Activated CD8-positive, alpha-beta T cell treated with anti-CD3 and anti-CD28 coated beads for 36 hours (primary cell): Measurements from ENCODE around the gene STIM1. TPM values are rescaled to one million over a fixed set of nuclear protein-coding genes. Genes with fewer than 3 reads are reported as not detected.

Experiments used
- ATAC-seq: fragments of 200-7000 bp; cut with Tn5 transposase; one replicate; pipeline ENCODE4 v1.10.0; 2021; ENCODE audit warnings: mild to moderate bottlenecking, moderate library complexity
- CTCF ChIA-PET: fragments of 350-600 bp; sonication (Branson Sonifier 250); formaldehyde crosslinking; loops from one replicate; lab custom pipeline; 2021; ENCODE audit warnings: antibody characterized with exemption; lab: Charles Lee
- POLR2A ChIA-PET: fragments of 350-600 bp; sonication (Branson Sonifier 250); formaldehyde crosslinking; loops from one replicate; lab custom pipeline; 2021; ENCODE audit warnings: antibody characterized with exemption; lab: Charles Lee
- DNase-seq: peaks from one replicate; pipeline ENCODE4 v3.0.0-alpha.2; 2020
- H3K27ac Mint-ChIP-seq: one replicate; pipeline ENCODE4 v1.8.0; 2021; ENCODE audit warnings: mild to moderate bottlenecking, mixed read lengths
- H3K27me3 Mint-ChIP-seq: one replicate; pipeline ENCODE4 v1.8.0; 2021; ENCODE audit warnings: mixed read lengths
- H3K36me3 Mint-ChIP-seq: one replicate; pipeline ENCODE4 v1.8.0; 2021; ENCODE audit warnings: low read depth, mixed read lengths
- H3K4me1 Mint-ChIP-seq: one replicate; pipeline ENCODE4 v1.8.0; 2021; ENCODE audit warnings: low read depth, mixed read lengths
- H3K4me3 Mint-ChIP-seq: one replicate; pipeline ENCODE4 v1.8.0; 2021; ENCODE audit warnings: mild to moderate bottlenecking, moderate library complexity, mixed read lengths
- H3K9me3 Mint-ChIP-seq: one replicate; pipeline ENCODE4 v1.8.0; 2021; ENCODE audit warnings: mixed read lengths
- CTCF ChIP-seq: fragments of 200-600 bp; IDR thresholded peaks from one replicate; pipeline ENCODE4 v1.8.0; 2022; ENCODE audit warnings: antibody characterized with exemption, mild to moderate bottlenecking
- intact Hi-C: fragments of 100-400 bp; cut with micrococcal nuclease; formaldehyde crosslinking; loops from one replicate; pipeline ENCODE4 v1.10.0; 2022
- total RNA-seq, 2 experiments: library from RNA; stranded (reverse); gene quantifications; one replicate each; pipeline ENCODE4 v1.2.3, GENCODE V29; 2021

Gene STIM1
- total RNA-seq, 2 experiments from 2014 or later: 60.8 to 61.4 TPM

- intact Hi-C loops: no loop called here
Measured at GRCh38 chr11:3959903-3960265, 104.4 kb downstream of the STIM1 start.

GRCh38 chr11:3962406-3962840, 107.0 kb downstream of the STIM1 start:
- TF ChIP-seq CTCF: no peak
- Mint-ChIP-seq H3K9me3 (no peaks in the 10 kb centered on the region), H3K27ac (no peak overlapping the region), H3K36me3 (peaks cover 6% of the 10 kb centered on the region), H3K27me3 (no peaks in the 10 kb centered on the region), H3K4me1 (peaks cover 73% of the 10 kb centered on the region), H3K4me3 (no peak overlapping the region)
- intact Hi-C loops: no loop called here
- no peak for ATAC-seq
- CTCF ChIA-PET: interaction anchor here (0.8 to 3.0 kb wide), 2 partner anchors 22 to 110 kb away, joined by 3 to 10 read pairs; no protein-coding TSS in a partner anchor
- POLR2A ChIA-PET: no interaction called here
- DNase-seq: no peak

More at GRCh38 chr11:3959903-3960265, 104.4 kb downstream of the STIM1 start:
- ATAC-seq: no peak
- Mint-ChIP-seq H3K27me3 (no peaks in the 10 kb centered on the region), H3K27ac (no peak overlapping the region), H3K4me3 (no peak overlapping the region), H3K36me3 (peaks cover 3% of the 10 kb centered on the region), H3K4me1 (peaks cover 72% of the 10 kb centered on the region), H3K9me3 (no peaks in the 10 kb centered on the region)
- ChIA-PET CTCF (interaction anchor here (0.9 to 4.6 kb wide), 8 partner anchors 9 to 140 kb away, joined by 3 to 36 read pairs (median 5); partner anchors contain the start of gene STIM1), POLR2A (interaction anchor here (0.8 to 1.2 kb wide), 2 partner anchors 10 to 106 kb away, joined by 5 to 6 read pairs; no protein-coding TSS in a partner anchor)
- no peak for DNase-seq
- TF ChIP-seq CTCF: no peak

GRCh38 chr11:3964056-3964455, 108.6 kb downstream of the STIM1 start:
- ATAC-seq (no peak), DNase-seq (no peak)
- Mint-ChIP-seq H3K27ac (no peak overlapping the region), H3K4me3 (no peak overlapping the region), H3K36me3 (peaks cover 15% of the 10 kb centered on the region), H3K9me3 (no peaks in the 10 kb centered on the region), H3K27me3 (no peaks in the 10 kb centered on the region), H3K4me1 (peaks cover 76% of the 10 kb centered on the region)
- ChIA-PET CTCF (no interaction called here), POLR2A (no interaction called here)
- intact Hi-C loops: no loop called here
- TF ChIP-seq CTCF: no peak

DNA sequence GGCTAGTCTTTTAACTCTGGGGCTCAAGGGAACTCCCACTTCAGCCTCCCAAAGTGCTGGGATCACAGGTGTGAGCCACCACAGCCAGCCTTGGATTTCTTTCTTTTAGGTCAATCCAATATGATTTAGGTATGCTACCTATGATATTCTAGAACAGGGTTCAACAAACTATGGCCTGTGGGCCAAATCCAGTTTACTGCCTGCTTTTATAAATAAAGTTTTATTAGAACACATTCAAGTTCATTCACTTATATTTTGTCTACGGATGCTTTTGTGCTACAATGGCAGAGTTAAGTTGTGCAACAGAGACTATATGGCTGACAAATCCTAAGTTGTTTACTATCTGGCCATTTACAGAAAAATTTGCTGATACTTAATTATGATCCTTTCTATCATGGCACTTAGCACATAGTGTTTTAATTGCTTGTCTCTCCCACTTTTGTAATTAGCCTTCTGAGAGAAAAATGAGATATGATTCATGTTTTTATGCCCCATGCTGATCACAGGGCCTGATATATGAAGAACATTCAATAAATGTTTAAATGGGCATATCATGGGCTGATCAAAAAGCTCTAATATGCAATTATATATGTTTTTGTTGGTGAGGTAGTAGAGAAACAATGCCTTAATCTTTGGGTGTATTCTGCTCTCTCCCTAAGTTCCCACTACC, 109.6 kb downstream of the STIM1 start:
- Mint-ChIP-seq H3K4me1 (peaks cover 77% of the 10 kb centered on the region), H3K27ac (no peak overlapping the region), H3K36me3 (peaks cover 22% of the 10 kb centered on the region), H3K9me3 (no peaks in the 10 kb centered on the region), H3K4me3 (no peak overlapping the region), H3K27me3 (no peaks in the 10 kb centered on the region)
- DNase-seq (no peak), ATAC-seq (no peak)
- ChIA-PET CTCF (interaction anchor here (1.3 to 2.6 kb wide), 2 partner anchors 13 to 108 kb away, joined by 3 to 12 read pairs; no protein-coding TSS in a partner anchor), POLR2A (no interaction called here)
- TF ChIP-seq CTCF: no peak
- intact Hi-C loops: no loop called here

DNA sequence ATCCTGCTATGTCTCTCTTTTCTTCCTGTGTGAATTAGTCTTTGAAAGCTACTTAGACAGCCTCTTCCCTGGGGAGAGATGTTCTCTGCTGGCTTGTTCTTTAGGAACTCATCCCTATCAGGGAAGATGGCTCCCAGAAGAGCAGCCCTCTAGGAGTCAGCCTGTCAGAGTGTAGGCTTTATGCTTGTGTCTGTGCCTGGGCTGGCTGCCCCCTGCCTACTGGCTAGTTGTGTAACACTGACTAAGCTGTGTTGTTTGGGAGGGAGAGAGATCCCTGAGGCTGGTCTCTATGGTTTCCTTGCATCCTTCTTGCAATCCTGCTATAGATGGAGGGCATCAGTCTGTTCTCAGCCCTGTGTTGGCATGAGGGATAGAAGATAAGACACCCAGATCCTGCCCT, 112.2 kb downstream of the STIM1 start:
- ChIA-PET POLR2A (interaction anchor here (0.5 to 1.0 kb wide), 3 partner anchors 90 to 113 kb away, joined by 3 read pairs; partner anchors contain the start of gene STIM1), CTCF (interaction anchor here (1.3 to 5.7 kb wide), 6 partner anchors 9 to 114 kb away, joined by 3 to 42 read pairs (median 6); partner anchors contain the start of gene STIM1)
- Mint-ChIP-seq H3K4me1 (peaks cover 79% of the 10 kb centered on the region), H3K9me3 (no peaks in the 10 kb centered on the region), H3K27ac (peak overlapping the region; percentile 5), H3K36me3 (peaks cover 27% of the 10 kb centered on the region), H3K4me3 (no peak overlapping the region), H3K27me3 (no peaks in the 10 kb centered on the region)
- ATAC-seq (no peak), DNase-seq (no peak)
- no peak for TF ChIP-seq CTCF
- intact Hi-C loops: no loop called here
